ENCODE results near the gene SCN11A.

DNA sequence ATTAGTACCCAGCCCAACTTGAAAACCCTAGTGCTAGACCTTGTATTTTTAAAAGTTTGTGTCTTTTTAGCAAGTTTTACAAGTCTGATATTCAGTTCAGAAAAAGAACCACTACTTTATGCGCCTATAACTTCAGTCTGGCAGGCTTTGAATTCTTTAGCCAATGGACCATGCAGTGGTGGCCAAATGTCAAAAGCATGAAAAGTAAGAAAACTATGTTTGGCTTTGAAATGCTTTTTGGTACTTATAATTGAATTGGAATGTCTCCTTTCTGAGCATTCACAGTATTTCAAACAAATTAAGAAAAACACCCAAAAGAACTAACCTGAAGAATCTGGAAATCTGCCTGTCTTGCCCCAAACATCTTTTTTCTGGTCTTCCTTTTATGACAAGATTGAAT lies 12.9 kb upstream of the SCN11A start:
- no peak for TF ChIP-seq CAMTA2 (CRISPR knock-in tag; conservative IDR thresholded peaks at IDR 0.05)
- TF ChIP-seq REST (IDR thresholded peaks at IDR 0.05; ENCODE audit: borderline replicate concordance) = no peak
- TF ChIP-seq REST (CRISPR knock-in tag; IDR thresholded peaks at IDR 0.05; ENCODE audit: low read depth) = no peak
- no peak for TF ChIP-seq CHD1 (IDR thresholded peaks at IDR 0.05; ENCODE audit: low read length)
- no peak for TF ChIP-seq POLR2A (conservative IDR thresholded peaks at IDR 0.05)
- TF ChIP-seq, protein P1, sequence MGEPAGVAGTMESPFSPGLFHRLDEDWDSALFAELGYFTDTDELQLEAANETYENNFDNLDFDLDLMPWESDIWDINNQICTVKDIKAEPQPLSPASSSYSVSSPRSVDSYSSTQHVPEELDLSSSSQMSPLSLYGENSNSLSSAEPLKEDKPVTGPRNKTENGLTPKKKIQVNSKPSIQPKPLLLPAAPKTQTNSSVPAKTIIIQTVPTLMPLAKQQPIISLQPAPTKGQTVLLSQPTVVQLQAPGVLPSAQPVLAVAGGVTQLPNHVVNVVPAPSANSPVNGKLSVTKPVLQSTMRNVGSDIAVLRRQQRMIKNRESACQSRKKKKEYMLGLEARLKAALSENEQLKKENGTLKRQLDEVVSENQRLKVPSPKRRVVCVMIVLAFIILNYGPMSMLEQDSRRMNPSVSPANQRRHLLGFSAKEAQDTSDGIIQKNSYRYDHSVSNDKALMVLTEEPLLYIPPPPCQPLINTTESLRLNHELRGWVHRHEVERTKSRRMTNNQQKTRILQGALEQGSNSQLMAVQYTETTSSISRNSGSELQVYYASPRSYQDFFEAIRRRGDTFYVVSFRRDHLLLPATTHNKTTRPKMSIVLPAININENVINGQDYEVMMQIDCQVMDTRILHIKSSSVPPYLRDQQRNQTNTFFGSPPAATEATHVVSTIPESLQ (CRISPR knock-in tag; IDR thresholded peaks at IDR 0.05) = no peak
- no peak for TF ChIP-seq RAD21 (CRISPR knock-in tag; conservative IDR thresholded peaks at IDR 0.05 in 1 of 2, IDR thresholded peaks at IDR 0.05 in 1 of 2)
- TF ChIP-seq CTCF (IDR thresholded peaks at IDR 0.05 in 2 of 3, conservative IDR thresholded peaks at IDR 0.05 in 1 of 3; ENCODE audit: insufficient read depth in 2 of 3, low read depth in 1 of 3, low read length in 3 of 3) = no peak
- TF ChIP-seq ZNF324 (CRISPR knock-in tag; IDR thresholded peaks at IDR 0.05) = no peak
